Neural crest cell (in vitro differentiated cells): ENCODE data around the gene HCFC1R1. TPM values are rescaled to one million over a fixed set of nuclear protein-coding genes. Genes with fewer than 3 reads are reported as not detected.
A peak's percentile ranks its signal among the peaks of the same experiment; 100 is the strongest.
"Not testable (repeated sequence)": the region's sequence is repeated elsewhere in the genome, so short reads cannot be mapped to it uniquely, and the experiment has no call there.

ENCODE experiments used
- DNase-seq: peaks from one replicate; pipeline ENCODE4 v3.0.0; 2021; ENCODE audit warnings: low read depth, mixed read lengths, low spot score
- H3K27ac Mint-ChIP-seq: one replicate; pipeline ENCODE4 v1.8.0; 2021; ENCODE audit warnings: mild to moderate bottlenecking, mixed read lengths; ENCODE audit not compliant: unreplicated experiment
- H3K27me3 Mint-ChIP-seq: 2 replicates; pipeline ENCODE4 v1.8.0; 2021; ENCODE audit warnings: low read depth, mild to moderate bottlenecking, mixed read lengths
- H3K36me3 Mint-ChIP-seq: 2 replicates; pipeline ENCODE4 v1.8.0; 2021; ENCODE audit warnings: low read depth, mild to moderate bottlenecking, mixed read lengths
- H3K4me1 Mint-ChIP-seq: 2 replicates; pipeline ENCODE4 v1.8.0; 2021; ENCODE audit warnings: mixed read lengths
- H3K4me3 Mint-ChIP-seq: one replicate; pipeline ENCODE4 v1.8.0; 2021; ENCODE audit warnings: mild to moderate bottlenecking, mixed read lengths
- H3K9me3 Mint-ChIP-seq: 2 replicates; pipeline ENCODE4 v1.8.0; 2021; ENCODE audit warnings: mixed read lengths
- CTCF ChIP-seq: fragments of 200-600 bp; sonication (generic); conservative IDR thresholded peaks from 2 replicates; pipeline ENCODE4 v1.5.0; 2021; ENCODE audit warnings: antibody characterized with exemption, mild to moderate bottlenecking
- total RNA-seq: library from RNA; stranded (reverse); gene quantifications from 2 replicates; pipeline ENCODE4 v1.2.1, GENCODE V29; 2021

Gene HCFC1R1
- total RNA-seq, 1 donor from 2014 or later = 23.7 TPM

- no peak for TF ChIP-seq CTCF
- Mint-ChIP-seq H3K27me3 (peaks cover 2% of the 10 kb centered on the region), H3K27ac (no peak overlapping the region), H3K9me3 (no peaks in the 10 kb centered on the region), H3K36me3 (no peaks in the 10 kb centered on the region), H3K4me3 (peak overlapping the region; percentile 51), H3K4me1 (peaks cover 7% of the 10 kb centered on the region)
- DNase-seq = no peak
Observed at GRCh38 chr16:3057181-3058138, 33.7 kb upstream of the HCFC1R1 start.

GRCh38 chr16:3056336-3057180, 32.8 kb upstream of the HCFC1R1 start:
- Mint-ChIP-seq H3K27me3 (peaks cover 3% of the 10 kb centered on the region), H3K27ac (no peak overlapping the region), H3K9me3 (no peaks in the 10 kb centered on the region), H3K36me3 (no peaks in the 10 kb centered on the region), H3K4me3 (peak overlapping the region; percentile 51), H3K4me1 (peaks cover 7% of the 10 kb centered on the region)
- DNase-seq = no peak
- TF ChIP-seq CTCF = no peak

DNA sequence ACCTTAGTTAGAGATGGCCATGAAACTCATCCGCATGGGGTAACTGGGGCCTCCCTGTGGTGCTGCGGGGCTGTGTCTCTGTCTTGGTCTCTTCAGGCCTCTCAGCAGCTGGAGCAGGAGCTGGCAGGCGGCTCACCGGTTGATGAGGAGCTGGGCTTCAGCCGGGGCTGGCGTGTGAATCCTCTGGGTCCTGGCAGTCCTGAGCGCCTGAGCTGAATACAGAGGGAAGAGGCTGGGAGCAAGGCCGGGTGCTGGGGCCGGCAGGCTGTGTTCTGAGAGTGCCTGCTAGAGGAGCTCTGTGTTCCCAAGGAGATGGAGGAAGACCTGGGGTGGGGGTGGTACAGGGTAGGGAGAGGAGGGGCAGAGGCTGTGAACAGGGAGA, 32.0 kb upstream of the HCFC1R1 start:
- H3K27me3 Mint-ChIP-seq, H3K4me3 Mint-ChIP-seq, H3K9me3 Mint-ChIP-seq, H3K27ac Mint-ChIP-seq, H3K4me1 Mint-ChIP-seq, DNase-seq, H3K36me3 Mint-ChIP-seq: not testable (repeated sequence)

GRCh38 chr16:3054965-3055733, 31.4 kb upstream of the HCFC1R1 start:
- H3K4me1 Mint-ChIP-seq = peaks cover 7% of the 10 kb centered on the region
- H3K36me3 Mint-ChIP-seq = no peaks in the 10 kb centered on the region
- H3K9me3 Mint-ChIP-seq = no peaks in the 10 kb centered on the region
- H3K27me3 Mint-ChIP-seq = peaks cover 11% of the 10 kb centered on the region
- no peak overlapping the region for H3K27ac Mint-ChIP-seq
- H3K4me3 Mint-ChIP-seq = no peak overlapping the region
- no peak for TF ChIP-seq CTCF
- no peak for DNase-seq

GRCh38 chr16:3053330-3053710, 29.6 kb upstream of the HCFC1R1 start:
- not testable (repeated sequence) for H3K9me3 Mint-ChIP-seq, H3K4me1 Mint-ChIP-seq

GRCh38 chr16:3052571-3053329, 29.0 kb upstream of the HCFC1R1 start:
- H3K4me1 Mint-ChIP-seq, H3K9me3 Mint-ChIP-seq, H3K36me3 Mint-ChIP-seq, DNase-seq, H3K27ac Mint-ChIP-seq, H3K4me3 Mint-ChIP-seq: not testable (repeated sequence)
- peaks cover 31% of the 10 kb centered on the region for H3K27me3 Mint-ChIP-seq

More at GRCh38 chr16:3053330-3053710, 29.6 kb upstream of the HCFC1R1 start:
- not testable (repeated sequence) for H3K36me3 Mint-ChIP-seq, DNase-seq, H3K27ac Mint-ChIP-seq, H3K4me3 Mint-ChIP-seq
- H3K27me3 Mint-ChIP-seq = peaks cover 25% of the 10 kb centered on the region
